SK-N-SH treated with all-trans-retinoic acid at 6 μM for 48 hours (cell line): ENCODE results near the gene CKLF.

ENCODE experiments used
- ARNTL ChIP-seq: fragments of 450-650 bp; formaldehyde crosslinking; IDR thresholded peaks from 2 replicates; pipeline ENCODE4 v1.5.0; 2020; ENCODE audit warnings: low read depth, mild to moderate bottlenecking, moderate library complexity, borderline replicate concordance
- CSDC2 ChIP-seq: fragments of 250-450 bp; sonication (Bioruptor Pico); IDR thresholded peaks from 2 replicates; pipeline ENCODE4 v1.5.0; 2020; ENCODE audit warnings: mild to moderate bottlenecking, moderate library complexity
- OSR1 ChIP-seq: fragments of 250-450 bp; sonication (Bioruptor Pico); IDR thresholded peaks from 2 replicates; pipeline ENCODE4 v1.8.0; 2022; ENCODE audit warnings: moderate library complexity, mild to moderate bottlenecking, inconsistent platforms
- PATZ1 ChIP-seq: fragments of 250-450 bp; sonication (Bioruptor Pico); IDR thresholded peaks from 2 replicates; pipeline ENCODE4 v1.8.0; 2020; ENCODE audit warnings: mild to moderate bottlenecking, moderate library complexity, borderline replicate concordance
- RARB ChIP-seq: fragments of 250-450 bp; sonication (Bioruptor Pico); IDR thresholded peaks from 2 replicates; pipeline ENCODE4 v1.8.0; 2021; ENCODE audit warnings: mild to moderate bottlenecking, moderate library complexity
- TCF4 ChIP-seq: fragments of 250-450 bp; sonication (Bioruptor Pico); IDR thresholded peaks from 2 replicates; pipeline ENCODE4 v1.8.0; 2021; ENCODE audit warnings: mild to moderate bottlenecking, moderate library complexity, borderline replicate concordance
- ZC3H10 ChIP-seq: fragments of 250-450 bp; sonication (Bioruptor Pico); IDR thresholded peaks from 2 replicates; pipeline ENCODE4 v1.5.1; 2021; ENCODE audit warnings: mild to moderate bottlenecking, moderate library complexity
- ZFP3 ChIP-seq: fragments of 250-450 bp; sonication (Bioruptor Pico); IDR thresholded peaks from 2 replicates; pipeline ENCODE4 v1.5.0; 2020; ENCODE audit warnings: mild to moderate bottlenecking, moderate library complexity
- ZFP30 ChIP-seq: fragments of 450-650 bp; formaldehyde crosslinking; IDR thresholded peaks from 2 replicates; pipeline ENCODE4 v1.5.0; 2022; ENCODE audit warnings: mild to moderate bottlenecking, moderate library complexity
- ZNF565 ChIP-seq: fragments of 450-650 bp; formaldehyde crosslinking; conservative IDR thresholded peaks from 2 replicates; pipeline ENCODE4 v1.5.0; 2020; ENCODE audit warnings: low read depth, mild to moderate bottlenecking, moderate library complexity
- TF ChIP-seq, protein P1 (sequence below): fragments of 250-450 bp; sonication (Bioruptor Pico); IDR thresholded peaks from 2 replicates; pipeline ENCODE4 v1.5.0; 2020; ENCODE audit warnings: mild to moderate bottlenecking, moderate library complexity

- TF ChIP-seq RARB (CRISPR knock-in tag) (no peak), ARNTL (CRISPR knock-in tag) (no peak), OSR1 (CRISPR knock-in tag) (no peak), CSDC2 (CRISPR knock-in tag) (no peak), ZFP3 (CRISPR knock-in tag) (no peak), ZNF565 (CRISPR knock-in tag) (no peak), PATZ1 (no peak), ZFP30 (no peak), ZC3H10 (CRISPR knock-in tag) (no peak), TCF4 (CRISPR knock-in tag) (no peak)
- TF ChIP-seq, protein P1, sequence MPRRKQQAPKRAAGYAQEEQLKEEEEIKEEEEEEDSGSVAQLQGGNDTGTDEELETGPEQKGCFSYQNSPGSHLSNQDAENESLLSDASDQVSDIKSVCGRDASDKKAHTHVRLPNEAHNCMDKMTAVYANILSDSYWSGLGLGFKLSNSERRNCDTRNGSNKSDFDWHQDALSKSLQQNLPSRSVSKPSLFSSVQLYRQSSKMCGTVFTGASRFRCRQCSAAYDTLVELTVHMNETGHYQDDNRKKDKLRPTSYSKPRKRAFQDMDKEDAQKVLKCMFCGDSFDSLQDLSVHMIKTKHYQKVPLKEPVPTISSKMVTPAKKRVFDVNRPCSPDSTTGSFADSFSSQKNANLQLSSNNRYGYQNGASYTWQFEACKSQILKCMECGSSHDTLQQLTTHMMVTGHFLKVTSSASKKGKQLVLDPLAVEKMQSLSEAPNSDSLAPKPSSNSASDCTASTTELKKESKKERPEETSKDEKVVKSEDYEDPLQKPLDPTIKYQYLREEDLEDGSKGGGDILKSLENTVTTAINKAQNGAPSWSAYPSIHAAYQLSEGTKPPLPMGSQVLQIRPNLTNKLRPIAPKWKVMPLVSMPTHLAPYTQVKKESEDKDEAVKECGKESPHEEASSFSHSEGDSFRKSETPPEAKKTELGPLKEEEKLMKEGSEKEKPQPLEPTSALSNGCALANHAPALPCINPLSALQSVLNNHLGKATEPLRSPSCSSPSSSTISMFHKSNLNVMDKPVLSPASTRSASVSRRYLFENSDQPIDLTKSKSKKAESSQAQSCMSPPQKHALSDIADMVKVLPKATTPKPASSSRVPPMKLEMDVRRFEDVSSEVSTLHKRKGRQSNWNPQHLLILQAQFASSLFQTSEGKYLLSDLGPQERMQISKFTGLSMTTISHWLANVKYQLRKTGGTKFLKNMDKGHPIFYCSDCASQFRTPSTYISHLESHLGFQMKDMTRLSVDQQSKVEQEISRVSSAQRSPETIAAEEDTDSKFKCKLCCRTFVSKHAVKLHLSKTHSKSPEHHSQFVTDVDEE (CRISPR knock-in tag), result no peak
Measured at GRCh38 chr16:66569827-66570405, 17.5 kb downstream of the CKLF start.
